LNCaP clone FGC (cell line): ENCODE results near the gene F2RL3.
"Not testable (repeated sequence)": the region's sequence is repeated elsewhere in the genome, so short reads cannot be mapped to it uniquely, and the experiment has no call there.

Source experiments
- DNase-seq: peaks from one replicate; pipeline ENCODE4 v3.0.0-alpha.2; 2011; ENCODE audit warnings: low read depth
- H3K4me3 ChIP-seq: 2 replicates; pipeline ENCODE4 v1.5.1; 2011; ENCODE audit warnings: mild to moderate bottlenecking, low read depth, low read length, control low read depth
- CTCF ChIP-seq: IDR thresholded peaks from 2 replicates; pipeline ENCODE4 v1.5.1; 2012; ENCODE audit warnings: mild to moderate bottlenecking; ENCODE audit not compliant: control insufficient read depth, insufficient read depth; ENCODE audit errors: extremely low read depth

F2RL3 gene

GRCh38 chr19:16874250-16874977 lies 14.4 kb upstream of the F2RL3 start:
- no peak for TF ChIP-seq CTCF
- H3K4me3 ChIP-seq: no peak overlapping the region
- no peak for DNase-seq

- H3K4me3 ChIP-seq, DNase-seq: not testable (repeated sequence)
Observed at GRCh38 chr19:16874978-16875299, 13.9 kb upstream of the F2RL3 start.

- no peak for TF ChIP-seq CTCF
- peak; percentile 10 for DNase-seq
- H3K4me3 ChIP-seq: no peak overlapping the region
Observed at GRCh38 chr19:16875584-16876555, 12.9 kb upstream of the F2RL3 start.

GRCh38 chr19:16876904-16877361 lies 11.9 kb upstream of the F2RL3 start:
- no peak overlapping the region for H3K4me3 ChIP-seq
- TF ChIP-seq CTCF: no peak
- DNase-seq: no peak

- no peak for DNase-seq
- H3K4me3 ChIP-seq: no peak overlapping the region
- no peak for TF ChIP-seq CTCF
Observed at GRCh38 chr19:16877581-16877980, 11.2 kb upstream of the F2RL3 start.

GRCh38 chr19:16878181-16878965 lies 10.4 kb upstream of the F2RL3 start:
- DNase-seq: no peak
- no peak overlapping the region for H3K4me3 ChIP-seq
- no peak for TF ChIP-seq CTCF
